K562 (cell line): ENCODE measurements around the gene SH3BP4. TPM values are rescaled to one million over a fixed set of nuclear protein-coding genes. Genes with fewer than 3 reads are reported as not detected.

ENCODE experiments used
- ATAC-seq: fragments of 200-7000 bp; cut with Tn5 transposase; 3 replicates; pipeline ENCODE4 v1.9.1; 2020; ENCODE audit warnings: moderate library complexity
- BruUV-seq: library from RNA; stranded (reverse); fragments of 400-500 nt; replicated peaks from 2 replicates; lab custom pipeline; 2021; lab: Mats Ljungman, UMichigan
- CTCF ChIA-PET: fragments of 300-600 bp; formaldehyde crosslinking; extraction: SDS; loops from one replicate; lab custom pipeline; 2021; ENCODE audit warnings: low intra/inter-chr PET ratio; lab: Yijun Ruan, JAX
- POLR2A ChIA-PET: fragments of 300-600, 350-650 bp; sonication (Branson Sonifier 250); formaldehyde crosslinking; extraction: SDS; loops from one replicate; lab custom pipeline; 2021; ENCODE audit warnings: antibody characterized with exemption, inconsistent platforms; lab: Yijun Ruan, JAX
- DNase-seq, 4 experiments: peaks; one replicate each; pipeline versions ENCODE4 v3.0.0 to v3.0.0-alpha.2; 2011 to 2018; ENCODE audit warnings: low spot score in 3 of 4, mixed read lengths in 3 of 4; ENCODE audit errors: extremely low read depth in 1 of 4
- FAIRE-seq: peaks from 2 replicates; lab custom pipeline; 2011; peaks lifted over from hg19 to GRCh38; lab: Jason Lieb, UNC
- H2AFZ ChIP-seq: 2 replicates; pipeline ENCODE4 v1.6.0; 2011; ENCODE audit warnings: low read depth, low read length, control low read depth, inconsistent platforms
- H3K27ac ChIP-seq: fragments of 200-600 bp; 3 replicates; pipeline ENCODE4 v1.8.0; 2011; ENCODE audit warnings: low read depth, mild to moderate bottlenecking, control low read depth, inconsistent platforms, low read length, moderate library complexity, mixed read lengths; ENCODE audit errors: extremely low read depth
- H3K27me3 ChIP-seq, 2 experiments: fragments of 300-600 bp in 1 of 2; 2 replicates in 1 of 2; 3 replicates in 1 of 2; pipeline versions ENCODE4 v1.6.0 to v1.8.0; 2011; ENCODE audit warnings: inconsistent platforms in 2 of 2, low read length in 2 of 2, mild to moderate bottlenecking in 1 of 2, mixed read lengths in 1 of 2, moderate library complexity in 1 of 2; ENCODE audit not compliant: control insufficient read depth in 2 of 2, insufficient read depth in 2 of 2
- H3K36me3 ChIP-seq: fragments of 300-600 bp; 3 replicates; pipeline ENCODE4 v1.8.0; 2011; ENCODE audit warnings: mild to moderate bottlenecking, low read length, inconsistent platforms; ENCODE audit not compliant: control insufficient read depth, insufficient read depth
- H3K4me1 ChIP-seq, 2 experiments: fragments of 200-600 bp in 1 of 2; replicated peaks in 1 of 2; 2 replicates in 1 of 2; 3 replicates in 1 of 2; pipeline versions ENCODE4 v1.5.1 to v1.8.0; 2011; ENCODE audit warnings: inconsistent platforms in 2 of 2, low read length in 2 of 2, mild to moderate bottlenecking in 1 of 2, mixed read lengths in 1 of 2, moderate library complexity in 1 of 2; ENCODE audit not compliant: control insufficient read depth in 2 of 2, insufficient read depth in 2 of 2
- H3K4me2 ChIP-seq: 2 replicates; pipeline ENCODE4 v1.6.1; 2011; ENCODE audit warnings: low read length, control low read depth, inconsistent platforms, mixed read lengths; ENCODE audit not compliant: insufficient read depth
- H3K4me3 ChIP-seq: fragments of 200-600 bp; sonication (generic), shearing (Covaris generic); 2 replicates; pipeline ENCODE4 v1.5.1; 2016; ENCODE audit warnings: control low read depth, inconsistent platforms
- H3K79me2 ChIP-seq: fragments of 200-600 bp; 3 replicates; pipeline ENCODE4 v1.8.0; 2011; ENCODE audit warnings: low read length, inconsistent platforms; ENCODE audit not compliant: control insufficient read depth, insufficient read depth
- H3K9ac ChIP-seq, 2 experiments: 2 replicates each; pipeline versions ENCODE4 v1.6.0 to v1.6.1; 2011; ENCODE audit warnings: low read depth in 2 of 2, low read length in 2 of 2, control low read depth in 1 of 2, inconsistent platforms in 1 of 2, mild to moderate bottlenecking in 1 of 2, mixed read lengths in 1 of 2; ENCODE audit not compliant: insufficient read depth in 1 of 2
- H3K9me1 ChIP-seq: one replicate; pipeline ENCODE4 v1.6.0; 2011; ENCODE audit warnings: inconsistent platforms, mild to moderate bottlenecking, low read length, moderate library complexity; ENCODE audit not compliant: control insufficient read depth, insufficient read depth
- H3K9me3 ChIP-seq: replicated peaks from 2 replicates; pipeline ENCODE4 v1.5.1; 2011; ENCODE audit warnings: low read depth, low read length, inconsistent platforms; ENCODE audit not compliant: control insufficient read depth, insufficient read depth
- H4K20me1 ChIP-seq: replicated peaks from 2 replicates; pipeline ENCODE4 v1.6.1; 2011; ENCODE audit warnings: low read length, inconsistent platforms, mixed read lengths; ENCODE audit not compliant: control insufficient read depth, insufficient read depth
- CBX8 ChIP-seq: fragments of 200-600 bp; sonication (generic); IDR thresholded peaks from 2 replicates; pipeline ENCODE4 v1.6.1; 2012; ENCODE audit warnings: borderline replicate concordance, mixed run types, low read depth, mild to moderate bottlenecking, moderate library complexity, mixed read lengths, low read length, control low read depth, inconsistent platforms; ENCODE audit not compliant: poor library complexity, severe bottlenecking; ENCODE audit errors: extremely low read depth
- GABPB2 ChIP-seq: fragments of 250-450 bp; sonication (Bioruptor Pico); conservative IDR thresholded peaks from 2 replicates; pipeline ENCODE4 v1.5.1; 2021; ENCODE audit warnings: mild to moderate bottlenecking
- NFYB ChIP-seq: IDR thresholded peaks from 2 replicates; pipeline ENCODE4 v1.6.1; 2011; ENCODE audit warnings: mild to moderate bottlenecking, moderate library complexity; ENCODE audit not compliant: insufficient read length; ENCODE audit errors: extremely low read depth
- SREBF1 ChIP-seq: fragments of 150-350 bp; IDR thresholded peaks from 2 replicates; pipeline ENCODE4 v1.6.1; 2014; ENCODE audit warnings: antibody characterized with exemption, low read depth, low read length, borderline replicate concordance
- YY1 ChIP-seq, 3 experiments: IDR thresholded peaks; 2 replicates each; pipeline ENCODE4 v1.6.1; 2011; ENCODE audit warnings: low read length in 2 of 3, mild to moderate bottlenecking in 2 of 3, moderate library complexity in 2 of 3, borderline replicate concordance in 1 of 3, control low read depth in 1 of 3, low read depth in 1 of 3; ENCODE audit not compliant: insufficient read depth in 3 of 3, insufficient replicate concordance in 2 of 3, control insufficient read depth in 1 of 3, insufficient read length in 1 of 3; ENCODE audit errors: extremely low read depth in 1 of 3
- WGBS: fragments of 100-300 bp; shearing (Covaris generic); methylation state at CpG from one replicate; pipeline ENCODE4 v1.1.6; 2016; ENCODE audit warnings: low coverage, mixed read lengths; ENCODE audit not compliant: insufficient coverage; ENCODE audit errors: missing lambda C conversion rate; 5-methylcytosine and 5-hydroxymethylcytosine counted together
- in situ Hi-C: fragments of 300-500 bp; cut with MboI; formaldehyde crosslinking; loops from 4 replicates; pipeline ENCODE4 v1.15.0; 2018; ENCODE audit warnings: inconsistent platforms, mixed read lengths
- intact Hi-C: fragments of 100-400 bp; cut with micrococcal nuclease; formaldehyde crosslinking; loops from 2 replicates; pipeline ENCODE4 v1.14.2; 2022
- polyA plus RNA-seq, 8 experiments: library from polyadenylated mRNA; depleted of rRNA in 4 of 8; stranded (reverse) in 5 of 8; unstranded in 3 of 8; fragments of >200 nt; fragmentation: Nextera tagmentation in 2 of 8; fragmentation: Illumina TruSeq in 1 of 8; extraction: Ambion mirVana in 2 of 8; extraction: Trizol in 1 of 8; gene quantifications; 2 replicates each; pipeline versions ENCODE4 v1.2.1 to v1.2.3, GENCODE V29; 2011 to 2014; ENCODE audit warnings: inconsistent platforms in 1 of 8, missing spikeins in 1 of 8
- total RNA-seq, 7 experiments: library from RNA; depleted of rRNA in 6 of 7; stranded (reverse); fragments of >200 nt in 6 of 7; fragmentation: Illumina TruSeq in 2 of 7; extraction: Trizol in 2 of 7; gene quantifications; 2 replicates each; pipeline versions ENCODE4 v1.2.1 to v1.2.3, GENCODE V29; 2011 to 2021; ENCODE audit warnings: low replicate concordance in 1 of 7
- TF ChIP-seq, protein P1 (sequence below): fragments of 200-800 bp; sonication (Bioruptor generic); IDR thresholded peaks from 2 replicates; pipeline ENCODE4 v1.6.1; 2017; ENCODE audit warnings: missing genetic modification characterization, missing compliant biosample characterization
- TF ChIP-seq, protein P2 (sequence below): fragments of 250-450 bp; sonication (Bioruptor Pico); IDR thresholded peaks from 2 replicates; pipeline ENCODE4 v1.4.0; 2020; ENCODE audit warnings: mild to moderate bottlenecking, moderate library complexity

Gene SH3BP4
- total and polyA plus RNA-seq, 9 of the 15 experiments (the other 6 are each of a cell fraction or from before 2014, with no cell fraction given) = 0.03 to 0.28 (median 0.27) TPM; not detected in 6

DNA sequence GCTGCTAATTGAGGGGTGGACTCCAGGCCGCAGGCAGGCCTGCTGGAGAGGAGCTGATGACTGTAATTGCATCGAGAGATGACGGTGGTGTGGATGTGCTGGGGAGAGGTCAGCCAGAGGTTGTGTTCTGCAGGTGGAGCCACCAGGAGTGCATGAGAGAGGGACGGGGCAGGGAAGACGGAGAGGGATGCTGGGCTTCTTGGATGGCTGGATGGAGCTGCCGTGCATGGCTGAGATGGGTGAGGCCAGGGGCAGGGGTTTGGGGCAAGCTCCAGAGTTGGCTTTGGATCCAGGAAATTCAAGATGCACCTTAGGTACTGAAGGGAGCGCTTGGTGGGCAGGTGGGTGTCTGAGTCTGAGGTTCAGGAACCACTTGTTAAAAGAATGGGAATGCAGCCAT is 77.2 kb downstream of the SH3BP4 start (continued):
- TF ChIP-seq CBX8 = no peak
- no peak for TF ChIP-seq GABPB2 (CRISPR knock-in tag)
- TF ChIP-seq NFYB = no peak
- TF ChIP-seq, protein P1, sequence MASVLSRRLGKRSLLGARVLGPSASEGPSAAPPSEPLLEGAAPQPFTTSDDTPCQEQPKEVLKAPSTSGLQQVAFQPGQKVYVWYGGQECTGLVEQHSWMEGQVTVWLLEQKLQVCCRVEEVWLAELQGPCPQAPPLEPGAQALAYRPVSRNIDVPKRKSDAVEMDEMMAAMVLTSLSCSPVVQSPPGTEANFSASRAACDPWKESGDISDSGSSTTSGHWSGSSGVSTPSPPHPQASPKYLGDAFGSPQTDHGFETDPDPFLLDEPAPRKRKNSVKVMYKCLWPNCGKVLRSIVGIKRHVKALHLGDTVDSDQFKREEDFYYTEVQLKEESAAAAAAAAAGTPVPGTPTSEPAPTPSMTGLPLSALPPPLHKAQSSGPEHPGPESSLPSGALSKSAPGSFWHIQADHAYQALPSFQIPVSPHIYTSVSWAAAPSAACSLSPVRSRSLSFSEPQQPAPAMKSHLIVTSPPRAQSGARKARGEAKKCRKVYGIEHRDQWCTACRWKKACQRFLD = no peak
- no peak for TF ChIP-seq YY1 (IDR thresholded peaks at IDR 0.05; ENCODE audit: borderline replicate concordance in 1 of 3, control insufficient read depth in 1 of 3, extremely low read depth in 1 of 3, insufficient read depth in 3 of 3, insufficient read length in 1 of 3, insufficient replicate concordance in 2 of 3, low read depth in 1 of 3, low read length in 2 of 3)

DNA sequence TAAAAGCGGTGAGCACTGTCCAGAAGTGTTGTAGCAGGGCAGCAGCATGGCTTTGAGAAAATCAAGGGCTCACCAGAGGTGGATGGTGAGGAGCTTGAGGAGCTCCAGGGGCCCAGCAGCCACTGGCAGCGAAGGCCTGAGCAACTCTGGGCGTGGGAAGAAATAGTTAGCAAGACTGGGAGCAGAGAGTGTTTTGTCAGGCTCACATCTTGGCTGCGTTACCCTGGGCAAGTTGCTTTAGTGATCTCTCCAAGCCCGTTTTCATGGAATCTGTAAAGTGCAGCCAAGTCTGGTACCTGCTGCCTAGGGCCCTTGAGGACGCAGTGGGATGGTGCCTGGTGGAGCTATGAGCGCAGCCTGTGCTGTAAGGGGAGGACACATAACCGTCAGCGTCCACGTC is 78.3 kb downstream of the SH3BP4 start:
- H3K9me1 ChIP-seq = no peaks in the 10 kb centered on the region
- no peaks in the 10 kb centered on the region for H3K79me2 ChIP-seq
- no peaks in the 10 kb centered on the region for H3K36me3 ChIP-seq
- FAIRE-seq (no peak), DNase-seq (no peak), ATAC-seq (no peak)
- in situ Hi-C loops = no loop called here
- H3K4me3 ChIP-seq = no peak overlapping the region
- peaks cover 7 to 70% of the 10 kb centered on the region in 2 experiments; a peak in 4 of 5 replicates for H3K27me3 ChIP-seq
- no peak overlapping the region for H3K27ac ChIP-seq
- H3K9ac ChIP-seq = no peak overlapping the region
- intact Hi-C loops = no loop called here
- no peak overlapping the region for H3K4me2 ChIP-seq
- no peak overlapping the region for H2AFZ ChIP-seq
- no peak for TF ChIP-seq SREBF1
- TF ChIP-seq, protein P2, sequence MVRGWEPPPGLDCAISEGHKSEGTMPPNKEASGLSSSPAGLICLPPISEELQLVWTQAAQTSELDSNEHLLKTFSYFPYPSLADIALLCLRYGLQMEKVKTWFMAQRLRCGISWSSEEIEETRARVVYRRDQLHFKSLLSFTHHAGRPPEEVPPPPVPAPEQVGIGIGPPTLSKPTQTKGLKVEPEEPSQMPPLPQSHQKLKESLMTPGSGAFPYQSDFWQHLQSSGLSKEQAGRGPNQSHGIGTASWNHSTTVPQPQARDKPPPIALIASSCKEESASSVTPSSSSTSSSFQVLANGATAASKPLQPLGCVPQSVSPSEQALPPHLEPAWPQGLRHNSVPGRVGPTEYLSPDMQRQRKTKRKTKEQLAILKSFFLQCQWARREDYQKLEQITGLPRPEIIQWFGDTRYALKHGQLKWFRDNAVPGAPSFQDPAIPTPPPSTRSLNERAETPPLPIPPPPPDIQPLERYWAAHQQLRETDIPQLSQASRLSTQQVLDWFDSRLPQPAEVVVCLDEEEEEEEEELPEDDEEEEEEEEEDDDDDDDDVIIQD (CRISPR knock-in tag) = no peak
- H4K20me1 ChIP-seq = no peaks in the 10 kb centered on the region; the same call in 1 of the 2 replicates
- no peaks in the 10 kb centered on the region; a peak in 1 of 5 replicates for H3K4me1 ChIP-seq
- 2% methylated on average over 8 of the region's 10 CpGs for WGBS
- H3K9me3 ChIP-seq = no peaks in the 10 kb centered on the region
- ChIA-PET POLR2A (interaction anchor here (1.3 kb wide), 1 partner anchor 17 kb away, joined by 3 read pairs; no protein-coding TSS in a partner anchor), CTCF (no interaction called here)
- no TSS peak for BruUV-seq
